Astrocyte of the spinal cord (primary cell): ENCODE data around the gene SEC23B.

Experiments used
- DNase-seq: peaks from one replicate; pipeline ENCODE4 v3.0.0; 2011; ENCODE audit warnings: low read depth, low spot score
- H3K4me3 ChIP-seq: 2 replicates; pipeline ENCODE4 v1.5.1; 2011; ENCODE audit warnings: low read depth, mild to moderate bottlenecking, low read length, moderate library complexity
- CTCF ChIP-seq: IDR thresholded peaks from 2 replicates; pipeline ENCODE4 v1.5.1; 2012; ENCODE audit warnings: low read depth, mild to moderate bottlenecking, low read length, inconsistent platforms
- in situ Hi-C: cut with HindIII; loops from 2 replicates; pipeline ENCODE4 v1.10.0; 2017; ENCODE audit warnings: low sequenced_read_pairs

SEC23B gene

DNA sequence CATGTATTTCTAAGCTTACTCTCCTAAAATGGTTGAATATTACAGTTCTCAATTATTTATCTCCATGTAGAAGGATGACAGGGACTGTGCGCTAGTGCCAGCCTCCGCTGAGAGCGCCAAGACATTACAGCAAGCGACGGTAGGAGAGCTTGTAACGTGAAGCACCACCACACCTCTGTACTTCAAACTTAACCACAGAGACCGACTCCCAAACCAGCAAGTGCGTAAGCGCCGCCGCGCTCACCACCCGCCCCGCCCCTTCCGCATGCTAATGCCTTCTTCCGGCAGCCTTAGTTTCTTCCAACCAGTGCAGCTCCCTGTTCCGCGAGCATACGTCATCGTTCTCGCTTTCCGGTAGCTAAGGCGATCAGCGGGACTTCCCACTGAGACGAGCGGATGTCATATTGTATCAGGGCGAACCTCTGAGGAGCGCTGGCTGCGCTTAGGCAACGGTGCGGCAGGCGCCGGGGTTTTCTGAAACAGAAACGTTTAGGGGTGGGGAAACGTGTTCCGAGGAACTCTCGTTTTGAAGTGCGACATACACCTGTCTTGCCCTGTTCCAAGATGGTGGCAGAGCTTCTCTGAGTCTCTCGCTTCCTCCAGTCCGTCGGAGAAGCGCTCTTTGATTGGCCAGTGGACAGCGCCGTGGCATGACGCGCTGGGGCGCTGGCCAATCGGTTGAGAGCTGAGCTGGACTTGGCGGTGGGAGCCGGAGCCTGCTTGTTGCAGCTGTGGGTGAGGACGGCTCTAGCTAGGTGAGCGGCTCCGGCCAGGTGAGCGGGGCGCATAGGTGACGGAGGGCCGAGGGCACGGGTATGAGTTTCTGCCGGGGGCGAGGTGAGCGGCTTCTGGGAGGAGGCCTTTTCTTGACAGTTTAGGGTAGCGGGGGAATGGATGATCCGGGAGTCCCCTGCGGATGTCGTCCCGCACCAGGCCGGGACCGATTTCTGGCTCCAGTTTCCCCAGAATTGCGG is at the start of gene SEC23B:
SEC23B (plus strand) TSS at position 723 of the 974 bp plus-strand sequence. CDS start 2,896 bp downstream, outside the sequence.
- in situ Hi-C loops: no loop called here
- peak within 1 kb of the TSS; percentile 95 for H3K4me3 ChIP-seq
- no peak for TF ChIP-seq CTCF
- peak; percentile 99 for DNase-seq

- H3K4me3 ChIP-seq: no peak overlapping the region
- DNase-seq: no peak
These were observed 42.1 kb upstream of the SEC23B start for GRCh38 chr20:18465536-18466200.

DNA sequence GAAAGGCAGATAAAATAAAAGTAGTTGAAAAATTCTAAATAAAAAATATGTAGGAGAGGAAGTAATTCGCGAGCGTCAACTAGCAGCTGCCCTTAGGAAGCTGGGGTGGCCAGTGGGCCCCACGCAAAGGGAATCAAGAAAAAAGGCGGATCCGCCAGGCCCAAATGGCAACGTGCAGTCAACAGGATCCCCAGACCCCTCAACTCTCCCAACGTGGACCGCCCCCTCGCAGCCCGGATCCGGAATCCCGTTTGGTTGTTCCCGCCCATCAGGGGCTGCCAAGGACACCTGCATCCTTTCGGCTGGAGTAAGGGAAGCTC is 41.2 kb upstream of the SEC23B start:
- DNase-seq: no peak
- H3K4me3 ChIP-seq: peak overlapping the region; percentile 99
- in situ Hi-C loops: no loop called here
- no peak for TF ChIP-seq CTCF

More at GRCh38 chr20:18465536-18466200, 42.1 kb upstream of the SEC23B start:
- TF ChIP-seq CTCF: no peak
- in situ Hi-C loops: no loop called here

DNA sequence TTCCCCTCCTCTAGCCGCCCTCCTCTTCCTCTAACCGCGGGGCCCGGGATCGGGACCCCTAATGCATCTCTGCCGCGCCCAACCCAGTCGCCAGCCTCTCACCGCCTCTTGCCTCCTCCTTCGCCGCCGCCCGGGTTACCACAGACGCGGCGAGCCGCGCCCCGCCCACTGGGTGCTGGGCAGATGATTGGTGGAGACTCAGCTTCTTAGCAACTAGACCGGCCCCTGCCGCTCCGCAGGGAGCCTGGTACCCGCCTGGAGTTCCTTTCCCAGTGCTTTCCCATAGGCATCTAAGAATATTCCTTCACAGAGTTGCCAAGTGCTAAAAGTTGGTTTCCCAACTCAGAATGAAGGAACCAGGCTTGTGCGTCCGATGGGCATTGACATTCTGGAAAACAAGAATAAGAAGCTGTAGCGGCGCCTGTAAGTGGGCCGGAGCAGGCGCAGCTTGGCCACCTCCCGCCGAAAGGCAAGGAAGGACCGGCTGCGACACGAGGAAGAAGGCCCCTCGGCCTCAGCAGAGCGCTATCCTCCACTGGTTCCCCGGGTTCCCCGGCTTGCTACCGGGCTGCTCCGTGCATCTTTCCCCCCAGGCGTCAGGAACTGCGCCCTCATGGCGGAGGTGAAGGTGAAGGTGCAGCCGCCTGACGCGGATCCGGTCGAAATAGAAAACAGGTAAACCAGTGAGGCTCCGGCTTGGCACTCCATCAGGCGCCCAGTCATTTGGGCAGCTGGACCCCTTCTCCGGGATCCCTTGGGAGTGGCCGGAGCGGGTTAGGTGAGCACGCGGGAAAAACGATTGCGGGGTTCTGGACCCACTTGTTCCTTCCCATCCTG is 40.6 kb upstream of the SEC23B start, which contains the start of the genes DZANK1 and POLR3F:
DZANK1 (minus strand) TSS at position 137 of the 837 bp plus-strand sequence. CDS start 1,672 bp downstream, outside the sequence.
POLR3F (plus strand) TSS at position 497 of the 837 bp plus-strand sequence; CDS start at position 614, 117 bp downstream.
- no peak for TF ChIP-seq CTCF
- peak; percentile 98 for DNase-seq
- in situ Hi-C loops: no loop called here
- H3K4me3 ChIP-seq: peak within 1 kb of the TSS; percentile 99

GRCh38 chr20:18477218-18477617 is 30.5 kb upstream of the SEC23B start:
- in situ Hi-C loops: no loop called here
- TF ChIP-seq CTCF: no peak
- no peak overlapping the region for H3K4me3 ChIP-seq
- DNase-seq: no peak

GRCh38 chr20:18477821-18478220 is 29.9 kb upstream of the SEC23B start:
- no peak for DNase-seq
- in situ Hi-C loops: no loop called here
- H3K4me3 ChIP-seq: no peak overlapping the region
- no peak for TF ChIP-seq CTCF
